Measurements from ENCODE around the gene GPATCH11. TPM values are rescaled to one million over a fixed set of nuclear protein-coding genes. Genes with fewer than 3 reads are reported as not detected.

Gene GPATCH11
- polyA plus RNA-seq, 2 of the 4 experiments (the other 2 are of a cell fraction): 9.0 to 10.4 TPM

- FAIRE-seq (no peak), ATAC-seq (no peak), DNase-seq (ENCODE audit: low read depth in 1 of 2, low spot score in 1 of 2) (no peak)
- no peak overlapping the region for H3K4me2 ChIP-seq
- H3K4me3 ChIP-seq: no peak overlapping the region
- no peak overlapping the region for H3K27ac ChIP-seq
- TF ChIP-seq PBX3 (IDR thresholded peaks at IDR 0.05) (no peak), NR3C1 (IDR thresholded peaks at IDR 0.05) (no peak), HES2 (IDR thresholded peaks at IDR 0.05) (no peak), SREBF2 (IDR thresholded peaks at IDR 0.05) (no peak), CBX2 (IDR thresholded peaks at IDR 0.05; ENCODE audit: borderline replicate concordance, low read depth) (no peak), EHF (CRISPR knock-in tag; IDR thresholded peaks at IDR 0.05) (no peak), RARB (CRISPR knock-in tag; IDR thresholded peaks at IDR 0.05) (no peak), CEBPB (IDR thresholded peaks at IDR 0.05) (no peak), PHF8 (IDR thresholded peaks at IDR 0.05; ENCODE audit: borderline replicate concordance, low read depth) (no peak), HDAC2 (IDR thresholded peaks at IDR 0.05) (no peak), MAZ (IDR thresholded peaks at IDR 0.05; ENCODE audit: borderline replicate concordance, low read depth, low read length) (no peak), MAX (IDR thresholded peaks at IDR 0.05) (no peak), GATA3 (IDR thresholded peaks at IDR 0.05; ENCODE audit: borderline replicate concordance) (no peak), CHD4 (IDR thresholded peaks at IDR 0.05; ENCODE audit: borderline replicate concordance) (no peak), MYC (IDR thresholded peaks at IDR 0.05; ENCODE audit: borderline replicate concordance, low read length) (no peak), TP53 (CRISPR knock-in tag; IDR thresholded peaks at IDR 0.05) (no peak)
- H3K4me1 ChIP-seq: peaks cover 14% of the 10 kb centered on the region
- no peaks in the 10 kb centered on the region for H3K9me3 ChIP-seq
- whole genome bisulfite sequencing (ENCODE audit: missing lambda C conversion rate): 92% methylated on average over 5 of the region's 5 CpGs
- ChIA-PET CTCF (interaction anchor here (0.6 to 0.7 kb wide), 2 partner anchors 27 to 29 kb away, joined by 3 read pairs; no protein-coding TSS in a partner anchor), POLR2A (no interaction called here)
These were observed 20.8 kb downstream of the GPATCH11 start for GRCh38 chr2:37105150-37105549.

GRCh38 chr2:37109523-37109922, 25.2 kb downstream of the GPATCH11 start:
- Histone ChIP-seq H3K27ac (no peak overlapping the region), H3K4me3 (no peak overlapping the region), H3K4me1 (peaks cover 1% of the 10 kb centered on the region; the same call in 1 of the 3 replicates), H3K9me3 (no peaks in the 10 kb centered on the region), H3K4me2 (no peak overlapping the region)
- no peak for ATAC-seq
- POLR2A ChIA-PET: no interaction called here
- CTCF ChIA-PET: no interaction called here
- FAIRE-seq: no peak
- DNase-seq (ENCODE audit: low read depth in 1 of 2, low spot score in 1 of 2): no peak
- TF ChIP-seq MAFK (IDR thresholded peaks at IDR 0.05; ENCODE audit: partially characterized antibody) (peak; percentile 63), USF2 (IDR thresholded peaks at IDR 0.05) (no peak)
- 85% methylated on average over 4 of the region's 4 CpGs for WGBS (ENCODE audit: missing lambda C conversion rate)

GRCh38 chr2:37110306-37111212, 26.2 kb downstream of the GPATCH11 start:
- Histone ChIP-seq H3K4me3 (no peak overlapping the region), H3K27ac (no peak overlapping the region), H3K9me3 (no peaks in the 10 kb centered on the region), H3K4me1 (no peaks in the 10 kb centered on the region), H3K4me2 (no peak overlapping the region)
- no peak for DNase-seq (ENCODE audit: low read depth in 1 of 2, low spot score in 1 of 2)
- no peak for FAIRE-seq
- ChIA-PET POLR2A (no interaction called here), CTCF (no interaction called here)
- TF ChIP-seq POLR2A (IDR thresholded peaks at IDR 0.05; ENCODE audit: low read length) (no peak), MAFK (IDR thresholded peaks at IDR 0.05; ENCODE audit: partially characterized antibody) (peak; percentile 55), FOXS1 (CRISPR knock-in tag; IDR thresholded peaks at IDR 0.05) (no peak), PHF8 (IDR thresholded peaks at IDR 0.05; ENCODE audit: borderline replicate concordance, low read depth) (no peak), ZSCAN20 (CRISPR knock-in tag; IDR thresholded peaks at IDR 0.05) (no peak), ZFP36 (IDR thresholded peaks at IDR 0.05; ENCODE audit: borderline replicate concordance, partially characterized antibody) (no peak), SMC3 (IDR thresholded peaks at IDR 0.05) (no peak), HES2 (IDR thresholded peaks at IDR 0.05) (no peak)
- ATAC-seq: no peak
- 87% methylated on average over 4 of the region's 4 CpGs for WGBS (ENCODE audit: missing lambda C conversion rate)

Measured in A549 (cell line).